MM.1S (cell line): Measurements from ENCODE around the gene MYO1C.

ENCODE experiments used
- EZH2 ChIP-seq: fragments of 300-600 bp; sonication (generic); optimal IDR thresholded peaks from 2 replicates; pipeline ENCODE3; 2017; ENCODE audit warnings: low read depth, mild to moderate bottlenecking, antibody characterized with exemption, low read length, mixed read lengths
- EZH2phosphoT487 ChIP-seq: fragments of 300-600 bp; sonication (generic); IDR thresholded peaks from 2 replicates; pipeline ENCODE4 v1.6.1; 2018; ENCODE audit warnings: antibody characterized with exemption, low read length
- TF ChIP-seq, protein P1 (sequence below): fragments of 300-600 bp; sonication (generic); IDR thresholded peaks from 2 replicates; pipeline ENCODE4 v1.5.1; 2016; ENCODE audit warnings: antibody characterized with exemption, low read length, mixed read lengths

DNA sequence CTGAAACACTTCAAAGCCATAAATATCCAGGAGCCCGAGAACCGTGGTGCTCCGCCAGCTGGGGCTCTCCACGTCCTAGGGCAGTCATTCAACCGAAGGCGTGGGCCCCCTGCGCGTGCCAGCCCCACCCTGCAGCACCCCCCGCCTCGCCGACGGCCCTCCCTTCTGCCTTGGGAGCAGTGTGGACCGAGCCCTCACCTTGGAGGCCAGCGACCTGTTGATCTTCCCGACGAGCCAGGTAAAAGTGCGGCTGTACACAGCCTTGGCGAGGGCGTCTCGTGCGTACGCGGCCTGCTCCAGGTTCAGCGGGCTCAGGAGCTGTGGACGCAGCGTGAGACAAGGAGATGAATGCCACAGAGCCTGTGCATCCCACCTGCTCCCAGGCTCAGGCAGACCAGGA is 14.1 kb downstream of the MYO1C start:
- no peak for TF ChIP-seq EZH2
- TF ChIP-seq, protein P1, sequence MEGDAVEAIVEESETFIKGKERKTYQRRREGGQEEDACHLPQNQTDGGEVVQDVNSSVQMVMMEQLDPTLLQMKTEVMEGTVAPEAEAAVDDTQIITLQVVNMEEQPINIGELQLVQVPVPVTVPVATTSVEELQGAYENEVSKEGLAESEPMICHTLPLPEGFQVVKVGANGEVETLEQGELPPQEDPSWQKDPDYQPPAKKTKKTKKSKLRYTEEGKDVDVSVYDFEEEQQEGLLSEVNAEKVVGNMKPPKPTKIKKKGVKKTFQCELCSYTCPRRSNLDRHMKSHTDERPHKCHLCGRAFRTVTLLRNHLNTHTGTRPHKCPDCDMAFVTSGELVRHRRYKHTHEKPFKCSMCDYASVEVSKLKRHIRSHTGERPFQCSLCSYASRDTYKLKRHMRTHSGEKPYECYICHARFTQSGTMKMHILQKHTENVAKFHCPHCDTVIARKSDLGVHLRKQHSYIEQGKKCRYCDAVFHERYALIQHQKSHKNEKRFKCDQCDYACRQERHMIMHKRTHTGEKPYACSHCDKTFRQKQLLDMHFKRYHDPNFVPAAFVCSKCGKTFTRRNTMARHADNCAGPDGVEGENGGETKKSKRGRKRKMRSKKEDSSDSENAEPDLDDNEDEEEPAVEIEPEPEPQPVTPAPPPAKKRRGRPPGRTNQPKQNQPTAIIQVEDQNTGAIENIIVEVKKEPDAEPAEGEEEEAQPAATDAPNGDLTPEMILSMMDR, result no peak
- TF ChIP-seq EZH2phosphoT487, result no peak
